CD14-positive monocyte (primary cell): ENCODE results near the gene GMDS. TPM values are rescaled to one million over a fixed set of nuclear protein-coding genes. Genes with fewer than 3 reads are reported as not detected.

Experiments used
- DNase-seq, 3 donors: peaks; one replicate each; pipeline ENCODE4 v3.0.0-alpha.2; 2011 to 2022
- H2AFZ ChIP-seq: 2 replicates; pipeline ENCODE4 v1.6.0; 2012; ENCODE audit warnings: mild to moderate bottlenecking, low read depth, low read length, inconsistent platforms; ENCODE audit not compliant: insufficient read depth, poor library complexity, severe bottlenecking
- H3K27ac ChIP-seq, 2 donors: 1 replicate in 1 of 2; 2 replicates in 1 of 2; pipeline ENCODE4 v1.5.1; 2012 to 2013; ENCODE audit warnings: low read length in 2 of 2, control low read depth in 1 of 2, inconsistent platforms in 1 of 2, low read depth in 1 of 2, mild to moderate bottlenecking in 1 of 2
- H3K27me3 ChIP-seq, 2 donors: one replicate each; pipeline versions ENCODE4 v1.6.0 to v1.6.1; 2011 to 2013; ENCODE audit warnings: low read length in 2 of 2; ENCODE audit not compliant: control insufficient read depth in 2 of 2, insufficient read depth in 2 of 2
- H3K36me3 ChIP-seq, 2 donors: replicated peaks in 1 of 2; 1 replicate in 1 of 2; 2 replicates in 1 of 2; pipeline versions ENCODE4 v1.5.1 to v1.6.1; 2012 to 2013; ENCODE audit warnings: low read length in 2 of 2, control low read depth in 1 of 2, inconsistent platforms in 1 of 2, mild to moderate bottlenecking in 1 of 2; ENCODE audit not compliant: insufficient read depth in 2 of 2, control insufficient read depth in 1 of 2
- H3K4me1 ChIP-seq, 2 donors: 1 replicate in 1 of 2; 2 replicates in 1 of 2; pipeline versions ENCODE4 v1.5.1 to v1.6.1; 2012 to 2013; ENCODE audit warnings: low read length in 2 of 2, control low read depth in 1 of 2, inconsistent platforms in 1 of 2, mild to moderate bottlenecking in 1 of 2, moderate library complexity in 1 of 2; ENCODE audit not compliant: insufficient read depth in 2 of 2, control insufficient read depth in 1 of 2
- H3K4me2 ChIP-seq: replicated peaks from 2 replicates; pipeline ENCODE3; 2012; ENCODE audit warnings: low read length, moderate library complexity, mild to moderate bottlenecking; ENCODE audit not compliant: poor library complexity, severe bottlenecking; ENCODE audit errors: extremely low read depth
- H3K4me3 ChIP-seq, 3 experiments: fragments of 200-600 bp in 1 of 3; sonication (generic) in 1 of 3; replicated peaks in 1 of 3; 1 replicate in 2 of 3; 2 replicates in 1 of 3; pipeline ENCODE4 v1.5.1; 2011 to 2013; ENCODE audit warnings: low read length in 3 of 3, mild to moderate bottlenecking in 3 of 3, control low read depth in 2 of 3, low read depth in 2 of 3, inconsistent platforms in 1 of 3, moderate library complexity in 1 of 3
- H3K79me2 ChIP-seq: 2 replicates; pipeline ENCODE4 v1.6.0; 2012; ENCODE audit warnings: mild to moderate bottlenecking, control low read depth, inconsistent platforms, low read length, moderate library complexity; ENCODE audit not compliant: insufficient read depth
- H3K9ac ChIP-seq: 2 replicates; pipeline ENCODE4 v1.6.0; 2017; ENCODE audit warnings: low read length, mild to moderate bottlenecking; ENCODE audit not compliant: insufficient read depth, poor library complexity, severe bottlenecking
- H3K9me3 ChIP-seq, 2 donors: replicated peaks in 1 of 2; 1 replicate in 1 of 2; 2 replicates in 1 of 2; pipeline versions ENCODE4 v1.5.1 to v1.6.1; 2012 to 2013; ENCODE audit warnings: low read length in 2 of 2, control low read depth in 1 of 2; ENCODE audit not compliant: control insufficient read depth in 1 of 2, insufficient read depth in 1 of 2
- H4K20me1 ChIP-seq: 2 replicates; pipeline ENCODE4 v1.6.0; 2012; ENCODE audit warnings: mild to moderate bottlenecking, low read length, control low read depth, moderate library complexity; ENCODE audit not compliant: insufficient read depth
- H3K27ac Mint-ChIP-seq, 7 donors: one replicate each; pipeline ENCODE4 v1.8.0; 2020; ENCODE audit warnings: mild to moderate bottlenecking in 7 of 7, mixed read lengths in 7 of 7, moderate library complexity in 6 of 7, inconsistent platforms in 2 of 7
- H3K27me3 Mint-ChIP-seq, 3 donors: one replicate each; pipeline ENCODE4 v1.8.0; 2021 to 2022; ENCODE audit warnings: low read depth in 3 of 3, mild to moderate bottlenecking in 3 of 3, mixed read lengths in 3 of 3, moderate library complexity in 3 of 3, inconsistent platforms in 1 of 3
- H3K36me3 Mint-ChIP-seq, 2 donors: one replicate each; pipeline ENCODE4 v1.8.0; 2020; ENCODE audit warnings: mixed read lengths in 2 of 2, inconsistent platforms in 1 of 2, mild to moderate bottlenecking in 1 of 2
- H3K4me1 Mint-ChIP-seq: one replicate; pipeline ENCODE4 v1.8.0; 2020; ENCODE audit warnings: mild to moderate bottlenecking, mixed read lengths
- H3K4me3 Mint-ChIP-seq, 2 donors: one replicate each; pipeline ENCODE4 v1.8.0; 2020; ENCODE audit warnings: mild to moderate bottlenecking in 2 of 2, mixed read lengths in 2 of 2, moderate library complexity in 1 of 2
- H3K9me3 Mint-ChIP-seq, 7 donors: one replicate each; pipeline ENCODE4 v1.8.0; 2020 to 2022; ENCODE audit warnings: mixed read lengths in 7 of 7, mild to moderate bottlenecking in 6 of 7, moderate library complexity in 6 of 7, inconsistent platforms in 2 of 7
- WGBS: methylation state at CpG from one replicate; pipeline ENCODE4 v1.1.5; 2013; ENCODE audit warnings: missing lambda C conversion rate; ENCODE audit not compliant: insufficient coverage; 5-methylcytosine and 5-hydroxymethylcytosine counted together
- intact Hi-C, 2 donors: fragments of 100-400 bp; cut with micrococcal nuclease; formaldehyde crosslinking; loops; one replicate each; pipeline versions ENCODE4 v1.15.0 to v1.15.1; 2023
- polyA plus RNA-seq, 3 donors: library from polyadenylated mRNA; depleted of rRNA in 1 of 3; unstranded in 2 of 3; stranded (reverse) in 1 of 3; fragments of 300-500 nt in 2 of 3; fragments of >200 nt in 1 of 3; fragmentation: Illumina TruSeq in 2 of 3; gene quantifications; 1 replicate in 2 of 3; 2 replicates in 1 of 3; pipeline ENCODE4 v1.2.3, GENCODE V29; 2012 to 2021
- TF ChIP-seq, protein P1 (sequence below): fragments of 200-600 bp; IDR thresholded peaks from one replicate; pipeline ENCODE4 v1.8.0; 2022; ENCODE audit warnings: antibody characterized with exemption, mild to moderate bottlenecking

Gene GMDS
- polyA plus RNA-seq, 3 donors: 10.5 to 19.9 (median 17.6) TPM

DNA sequence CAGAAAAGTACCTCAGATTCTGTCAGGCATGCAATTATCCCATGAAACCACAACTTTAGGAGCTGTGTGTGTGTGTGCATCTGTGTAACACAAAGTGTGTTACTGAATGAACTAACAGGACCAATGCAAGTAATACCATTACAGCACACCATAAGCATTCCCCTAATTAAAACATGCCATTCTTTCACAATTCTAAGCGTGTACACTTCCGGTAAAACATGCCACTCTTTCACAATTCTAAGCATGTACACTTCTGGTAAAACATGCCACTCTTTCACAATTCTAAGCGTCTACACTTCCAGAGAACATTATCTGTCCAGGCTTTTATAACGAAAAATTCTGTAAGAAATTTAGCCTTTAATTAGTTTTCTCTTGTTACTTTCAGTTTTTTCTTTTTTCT, 238.2 kb downstream of the GMDS start:
- no peak overlapping the region for H3K4me2 ChIP-seq
- intact Hi-C loops: no loop called here
- no peaks in the 10 kb centered on the region for H3K79me2 ChIP-seq
- Mint-ChIP-seq H3K4me3 (no peak overlapping the region), H3K4me1 (peaks cover 15% of the 10 kb centered on the region), H3K27me3 (peaks cover 0 to 1% (median 0%) of the 10 kb centered on the region in 3 donors), H3K27ac (no peak overlapping the region), H3K36me3 (peaks cover 8 to 14% of the 10 kb centered on the region in 2 donors), H3K9me3 (peaks cover 0 to 17% (median 4%) of the 10 kb centered on the region in 7 donors)
- whole genome bisulfite sequencing: 4% methylated on average over 2 of the region's 4 CpGs
- no peaks in the 10 kb centered on the region for H3K36me3 ChIP-seq
- H3K27me3 ChIP-seq: no peaks in the 10 kb centered on the region
- no peaks in the 10 kb centered on the region for H4K20me1 ChIP-seq
- H3K9me3 ChIP-seq: peaks cover 0 to 2% of the 10 kb centered on the region in 2 donors
- H3K27ac ChIP-seq: no peak overlapping the region
- DNase-seq: peak; percentile 5 to 64 (median 7)
- no peak overlapping the region for H3K9ac ChIP-seq
- H3K4me1 ChIP-seq: no peaks in the 10 kb centered on the region
- no peak overlapping the region for H3K4me3 ChIP-seq
- TF ChIP-seq, protein P1, sequence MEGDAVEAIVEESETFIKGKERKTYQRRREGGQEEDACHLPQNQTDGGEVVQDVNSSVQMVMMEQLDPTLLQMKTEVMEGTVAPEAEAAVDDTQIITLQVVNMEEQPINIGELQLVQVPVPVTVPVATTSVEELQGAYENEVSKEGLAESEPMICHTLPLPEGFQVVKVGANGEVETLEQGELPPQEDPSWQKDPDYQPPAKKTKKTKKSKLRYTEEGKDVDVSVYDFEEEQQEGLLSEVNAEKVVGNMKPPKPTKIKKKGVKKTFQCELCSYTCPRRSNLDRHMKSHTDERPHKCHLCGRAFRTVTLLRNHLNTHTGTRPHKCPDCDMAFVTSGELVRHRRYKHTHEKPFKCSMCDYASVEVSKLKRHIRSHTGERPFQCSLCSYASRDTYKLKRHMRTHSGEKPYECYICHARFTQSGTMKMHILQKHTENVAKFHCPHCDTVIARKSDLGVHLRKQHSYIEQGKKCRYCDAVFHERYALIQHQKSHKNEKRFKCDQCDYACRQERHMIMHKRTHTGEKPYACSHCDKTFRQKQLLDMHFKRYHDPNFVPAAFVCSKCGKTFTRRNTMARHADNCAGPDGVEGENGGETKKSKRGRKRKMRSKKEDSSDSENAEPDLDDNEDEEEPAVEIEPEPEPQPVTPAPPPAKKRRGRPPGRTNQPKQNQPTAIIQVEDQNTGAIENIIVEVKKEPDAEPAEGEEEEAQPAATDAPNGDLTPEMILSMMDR: no peak
- H2AFZ ChIP-seq: no peak overlapping the region

DNA sequence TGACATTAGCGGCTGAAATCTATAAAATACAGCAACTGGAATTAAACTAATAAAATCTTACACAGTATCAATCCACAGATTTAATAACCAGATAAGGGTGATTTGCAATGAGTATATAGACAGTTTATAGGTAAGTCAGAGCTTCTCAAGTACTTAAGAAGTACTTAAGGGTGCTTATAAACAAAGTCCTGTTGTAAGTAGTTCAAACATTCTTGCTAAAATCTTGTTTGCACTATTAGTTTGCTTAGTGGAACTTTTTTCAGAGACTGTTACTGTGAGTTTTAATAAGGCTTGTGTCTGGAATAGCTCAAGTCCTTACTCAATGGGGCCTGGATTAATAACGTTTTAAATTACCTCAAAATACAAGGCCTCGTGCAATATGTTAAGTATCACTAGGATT, 240.5 kb downstream of the GMDS start:
- no peak overlapping the region for H3K4me3 ChIP-seq
- DNase-seq: no peak
- H3K79me2 ChIP-seq: no peaks in the 10 kb centered on the region
- TF ChIP-seq, protein P1: no peak
- H2AFZ ChIP-seq: no peak overlapping the region
- H3K4me3 Mint-ChIP-seq: no peak overlapping the region
- no peak overlapping the region for H3K9ac ChIP-seq
- no peaks in the 10 kb centered on the region for H3K36me3 ChIP-seq
- H3K27ac ChIP-seq: no peak overlapping the region
- WGBS: no CpG with 5 or more reads among the region's 3 CpGs
- no peak overlapping the region for H3K4me2 ChIP-seq
- peaks cover 0 to 2% of the 10 kb centered on the region in 2 donors for H3K9me3 ChIP-seq
- peaks cover 10 to 12% of the 10 kb centered on the region in 2 donors for H3K36me3 Mint-ChIP-seq
- H3K4me1 Mint-ChIP-seq: peaks cover 4% of the 10 kb centered on the region
- no peak overlapping the region for H3K27ac Mint-ChIP-seq
- H3K4me1 ChIP-seq: no peaks in the 10 kb centered on the region
- H3K9me3 Mint-ChIP-seq: peaks cover 0 to 7% (median 5%) of the 10 kb centered on the region in 7 donors
- no peaks in the 10 kb centered on the region for H3K27me3 Mint-ChIP-seq
- no peaks in the 10 kb centered on the region for H3K27me3 ChIP-seq
- no peaks in the 10 kb centered on the region for H4K20me1 ChIP-seq
- intact Hi-C loops: no loop called here
